Measurements from ENCODE around the gene WSB1. TPM values are rescaled to one million over a fixed set of nuclear protein-coding genes. Genes with fewer than 3 reads are reported as not detected.
A peak's percentile ranks its signal among the peaks of the same experiment; 100 is the strongest.

WSB1 gene
- total and polyA plus RNA-seq, 8 donors: 264 to 536 (median 421) TPM

- intact Hi-C loops (cut with DNase I): no loop called here
- no peak for TF ChIP-seq CTCF (IDR thresholded peaks at IDR 0.05)
- H3K9me3 ChIP-seq: no peaks in the 10 kb centered on the region
- H3K4me1 ChIP-seq: peaks cover 8 to 32% of the 10 kb centered on the region in 2 donors
- no peak overlapping the region for H3K4me3 ChIP-seq
- peak overlapping the region; percentile 49 to 52 for H3K27ac ChIP-seq
- peaks cover 0 to 100% of the 10 kb centered on the region in 2 donors for H3K36me3 ChIP-seq
- H3K27me3 ChIP-seq: no peaks in the 10 kb centered on the region
- peak; percentile 66 for ATAC-seq
- peak in 2 of 4 donors; percentile 74 to 77 for DNase-seq
These were observed 21.4 kb downstream of the WSB1 start for GRCh38 chr17:27315322-27315721.

GRCh38 chr17:27315796-27316465, 22.0 kb downstream of the WSB1 start:
- Histone ChIP-seq H3K27me3 (no peaks in the 10 kb centered on the region), H3K4me1 (peaks cover 8 to 35% of the 10 kb centered on the region in 2 donors), H3K9me3 (no peaks in the 10 kb centered on the region), H3K4me3 (no peak overlapping the region), H3K36me3 (peaks cover 0 to 96% of the 10 kb centered on the region in 2 donors), H3K27ac (peak overlapping the region; percentile 49 to 52)
- TF ChIP-seq CTCF (IDR thresholded peaks at IDR 0.05): no peak
- intact Hi-C loops (cut with DNase I): no loop called here
- ATAC-seq (no peak), DNase-seq (no peak)

- H3K36me3 ChIP-seq: peaks cover 0 to 73% of the 10 kb centered on the region in 2 donors
- peaks cover 13 to 49% of the 10 kb centered on the region in 2 donors for H3K4me1 ChIP-seq
- no peaks in the 10 kb centered on the region for H3K27me3 ChIP-seq
- H3K4me3 ChIP-seq: no peak overlapping the region
- DNase-seq: no peak
- intact Hi-C loops (cut with DNase I): no loop called here
- H3K27ac ChIP-seq: no peak overlapping the region
- H3K9me3 ChIP-seq: no peaks in the 10 kb centered on the region
- no peak for ATAC-seq
- TF ChIP-seq CTCF (IDR thresholded peaks at IDR 0.05): no peak
These were observed 24.3 kb downstream of the WSB1 start for GRCh38 chr17:27318228-27318627.

GRCh38 chr17:27318633-27319032, 24.7 kb downstream of the WSB1 start:
- H3K4me1 ChIP-seq: peaks cover 17 to 53% of the 10 kb centered on the region in 2 donors
- H3K36me3 ChIP-seq: peaks cover 0 to 69% of the 10 kb centered on the region in 2 donors
- no peak overlapping the region for H3K27ac ChIP-seq
- ATAC-seq (no peak), DNase-seq (no peak)
- TF ChIP-seq CTCF (IDR thresholded peaks at IDR 0.05): no peak
- H3K27me3 ChIP-seq: no peaks in the 10 kb centered on the region
- no peak overlapping the region for H3K4me3 ChIP-seq
- H3K9me3 ChIP-seq: no peaks in the 10 kb centered on the region
- intact Hi-C loops (cut with DNase I): no loop called here

DNA sequence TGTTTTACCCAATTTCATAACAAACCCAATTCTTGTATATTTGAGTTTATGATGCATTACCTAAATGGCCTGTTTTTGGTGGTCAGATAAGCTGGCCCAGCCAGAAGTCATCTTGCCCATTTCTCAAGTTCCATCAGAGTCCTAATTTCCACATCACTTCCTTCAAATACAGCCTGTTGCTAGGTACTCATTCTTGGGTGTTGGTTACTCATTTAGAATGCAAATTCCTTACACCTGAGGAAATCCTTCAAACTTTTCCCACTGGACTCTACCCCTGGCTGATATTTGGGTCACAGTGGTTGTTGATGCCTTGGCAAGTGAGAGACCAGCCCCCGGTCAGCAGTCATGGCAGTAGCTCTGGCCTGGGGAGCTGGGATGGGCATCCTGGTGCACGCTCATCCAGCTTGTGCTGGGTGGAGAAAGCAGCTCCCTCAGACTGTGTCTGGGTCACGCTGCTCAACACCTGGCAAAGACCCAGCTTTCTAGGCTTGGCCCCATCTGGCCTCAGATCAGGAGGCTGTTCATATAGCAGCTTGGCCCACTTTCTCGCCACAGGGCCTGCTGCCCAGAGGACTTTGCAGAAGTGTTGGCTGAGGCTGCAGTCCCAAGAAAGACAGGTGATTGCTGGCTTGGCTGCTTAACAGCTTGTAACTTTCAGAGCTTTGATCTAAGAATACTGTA, 25.8 kb downstream of the WSB1 start:
- peaks cover 0 to 58% of the 10 kb centered on the region in 2 donors for H3K36me3 ChIP-seq
- H3K4me3 ChIP-seq: no peak overlapping the region
- peak overlapping the region; percentile 31 to 67 for H3K27ac ChIP-seq
- peak; percentile 59 for ATAC-seq
- DNase-seq: peak in 3 of 4 donors; percentile 59 to 82 (median 78)
- no peaks in the 10 kb centered on the region for H3K27me3 ChIP-seq
- no peaks in the 10 kb centered on the region for H3K9me3 ChIP-seq
- H3K4me1 ChIP-seq: peaks cover 24 to 63% of the 10 kb centered on the region in 2 donors
- intact Hi-C loops (cut with DNase I): no loop called here
- TF ChIP-seq CTCF (IDR thresholded peaks at IDR 0.05): no peak

Measured in left lung (tissue), 10 donors.